ENCODE results near the gene DOCK7. TPM values are rescaled to one million over a fixed set of nuclear protein-coding genes. Genes with fewer than 3 reads are reported as not detected.
"Not testable (repeated sequence)": the region's sequence is repeated elsewhere in the genome, so short reads cannot be mapped to it uniquely, and the experiment has no call there.

Gene DOCK7
- total RNA-seq, 1 donor from 2014 or later: 47.1 TPM

DNA sequence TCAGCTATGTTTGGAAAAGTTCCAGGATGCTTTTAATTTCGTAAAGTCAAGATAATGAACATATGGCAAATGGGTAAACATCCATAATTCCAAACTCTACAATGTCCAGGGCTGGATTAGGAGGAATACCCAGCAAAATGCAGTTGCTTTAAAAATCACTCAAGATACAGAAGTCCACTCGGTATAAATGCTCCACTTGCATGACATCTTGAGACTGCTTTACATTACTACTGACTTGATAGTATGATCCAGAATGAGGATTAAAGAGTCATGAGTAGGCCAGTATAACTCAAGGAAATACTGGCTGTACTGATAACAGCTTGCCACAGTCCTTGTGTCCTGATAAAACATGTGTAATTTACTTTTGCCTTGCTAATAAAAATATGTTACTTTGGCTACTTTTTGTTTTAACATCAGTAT is 149.1 kb downstream of the DOCK7 start:
- DNase-seq (ENCODE audit: low spot score): no peak

GRCh38 chr1:62536865-62537264 is 151.3 kb downstream of the DOCK7 start:
- no peak for DNase-seq (ENCODE audit: low spot score)

GRCh38 chr1:62530516-62531154 is 157.6 kb downstream of the DOCK7 start:
- DNase-seq (ENCODE audit: low spot score): no peak

DNA sequence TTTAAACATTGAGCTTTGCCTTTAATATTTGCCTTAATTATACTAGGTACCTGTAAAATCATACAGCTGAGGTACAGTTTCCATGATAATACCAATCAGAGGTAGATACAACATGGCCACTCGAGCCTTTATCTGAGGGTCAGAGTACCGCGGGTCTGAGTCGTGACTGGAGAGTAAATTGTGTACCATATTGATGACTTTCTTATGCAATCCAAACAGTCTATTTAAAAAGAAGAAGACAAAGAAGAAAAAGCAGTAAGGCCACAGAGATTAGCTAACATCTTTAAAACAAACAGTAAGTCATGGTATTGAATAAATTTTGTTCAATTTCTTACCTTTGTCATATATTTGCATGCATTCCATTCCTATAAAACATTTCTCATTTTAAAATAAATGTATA is 159.0 kb downstream of the DOCK7 start:
- no peak for DNase-seq (ENCODE audit: low spot score)

GRCh38 chr1:62528015-62528414 is 160.2 kb downstream of the DOCK7 start:
- DNase-seq (ENCODE audit: low spot score): no peak

GRCh38 chr1:62527346-62527745 is 160.8 kb downstream of the DOCK7 start:
- DNase-seq (ENCODE audit: low spot score): not testable (repeated sequence)

- DNase-seq (ENCODE audit: low spot score): no peak
These were observed 164.3 kb downstream of the DOCK7 start for GRCh38 chr1:62523860-62524259.

- DNase-seq (ENCODE audit: low spot score): no peak
These were observed 171.6 kb downstream of the DOCK7 start for GRCh38 chr1:62516600-62516999.

GRCh38 chr1:62514746-62515423 is 173.3 kb downstream of the DOCK7 start:
- no peak for DNase-seq (ENCODE audit: low spot score)

DNA sequence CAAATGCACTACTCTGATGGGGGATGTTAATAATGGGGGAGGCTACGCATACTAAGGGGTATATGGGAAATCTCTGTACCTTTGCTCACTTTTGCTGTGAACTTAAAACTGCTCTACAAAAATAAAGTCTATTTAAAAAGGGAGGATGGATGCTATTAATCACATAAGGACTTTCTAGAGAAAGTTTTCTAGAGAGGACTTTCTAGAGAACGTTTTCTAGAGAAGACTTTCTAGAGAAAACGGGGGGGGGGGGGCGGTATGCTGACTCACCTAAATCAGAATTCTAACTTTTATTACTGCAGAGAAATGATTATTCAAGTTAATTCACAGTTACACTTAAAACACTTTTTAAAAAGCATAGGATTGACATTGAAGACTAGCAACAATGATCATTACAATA is 175.2 kb downstream of the DOCK7 start:
- no peak for DNase-seq (ENCODE audit: low spot score)

DNA sequence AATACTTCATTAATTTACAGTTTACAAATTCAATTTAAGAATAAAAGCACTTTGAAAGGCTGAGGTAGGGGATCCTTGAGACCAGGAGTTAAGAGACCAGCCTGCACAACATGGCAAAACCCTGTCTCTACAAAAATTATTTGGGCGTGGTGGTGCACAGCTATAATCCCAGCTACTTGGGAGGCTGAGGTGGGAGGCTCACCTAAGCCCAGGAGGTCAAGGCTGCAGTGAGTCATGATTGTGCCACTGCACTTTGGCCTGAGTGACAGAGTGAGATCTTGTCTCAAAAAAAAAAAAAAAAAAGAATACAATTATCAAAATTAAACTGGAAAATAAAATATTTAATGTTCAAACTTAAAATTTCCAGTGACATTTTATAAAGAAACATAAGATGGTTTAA is 179.2 kb downstream of the DOCK7 start:
- DNase-seq (ENCODE audit: low spot score): no peak

GRCh38 chr1:62508187-62508758 is 179.9 kb downstream of the DOCK7 start:
- DNase-seq (ENCODE audit: low spot score): no peak

DNA sequence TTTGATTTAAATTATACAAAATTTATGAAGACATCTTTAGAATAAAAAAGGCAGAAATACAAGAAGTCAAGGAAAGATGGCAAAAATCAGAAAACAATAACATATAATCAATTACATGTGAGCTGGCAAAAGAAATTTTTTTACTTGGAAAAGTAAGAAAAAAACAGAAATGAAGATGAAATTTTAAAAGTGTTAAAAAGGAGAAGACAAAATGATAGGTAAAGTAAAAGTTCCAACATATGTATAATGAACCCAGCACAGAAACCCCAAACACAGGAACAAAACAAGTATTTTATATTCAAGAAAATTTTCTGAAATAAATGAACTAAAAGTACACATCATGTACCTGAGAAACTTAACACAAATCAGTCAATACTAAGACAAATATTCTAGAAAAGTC is 188.0 kb downstream of the DOCK7 start:
- no peak for DNase-seq (ENCODE audit: low spot score)

GRCh38 chr1:62494137-62494536 is 194.0 kb downstream of the DOCK7 start:
- no peak for DNase-seq (ENCODE audit: low spot score)

- DNase-seq (ENCODE audit: low spot score): no peak
These were observed 194.5 kb downstream of the DOCK7 start for GRCh38 chr1:62493656-62494055.

- DNase-seq (ENCODE audit: low spot score): no peak
These were observed 195.7 kb downstream of the DOCK7 start for GRCh38 chr1:62492521-62492920.

DNA sequence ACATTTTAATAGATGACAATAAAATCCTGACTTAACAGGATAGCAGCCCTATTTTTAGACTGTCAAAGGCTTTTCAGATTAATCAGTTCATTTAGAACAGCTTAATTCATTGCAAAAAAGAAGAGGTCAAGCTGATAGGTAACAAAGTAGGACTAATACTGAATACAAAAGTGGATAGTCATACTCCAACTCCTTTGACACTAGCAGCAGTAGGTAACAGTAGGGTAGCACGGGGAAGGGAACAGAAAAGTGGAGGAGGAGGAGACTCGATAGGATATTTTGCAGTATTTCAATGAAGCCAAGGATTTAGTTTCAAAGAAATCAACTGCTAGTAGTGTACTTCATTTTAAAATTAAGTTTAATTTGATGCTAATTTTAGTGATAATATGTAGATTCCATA is 200.2 kb downstream of the DOCK7 start:
- DNase-seq (ENCODE audit: low spot score): no peak

GRCh38 chr1:62484824-62485468 is 203.2 kb downstream of the DOCK7 start:
- DNase-seq (ENCODE audit: low spot score): no peak

GRCh38 chr1:62481681-62482080 is 206.5 kb downstream of the DOCK7 start:
- DNase-seq (ENCODE audit: low spot score): no peak

DNA sequence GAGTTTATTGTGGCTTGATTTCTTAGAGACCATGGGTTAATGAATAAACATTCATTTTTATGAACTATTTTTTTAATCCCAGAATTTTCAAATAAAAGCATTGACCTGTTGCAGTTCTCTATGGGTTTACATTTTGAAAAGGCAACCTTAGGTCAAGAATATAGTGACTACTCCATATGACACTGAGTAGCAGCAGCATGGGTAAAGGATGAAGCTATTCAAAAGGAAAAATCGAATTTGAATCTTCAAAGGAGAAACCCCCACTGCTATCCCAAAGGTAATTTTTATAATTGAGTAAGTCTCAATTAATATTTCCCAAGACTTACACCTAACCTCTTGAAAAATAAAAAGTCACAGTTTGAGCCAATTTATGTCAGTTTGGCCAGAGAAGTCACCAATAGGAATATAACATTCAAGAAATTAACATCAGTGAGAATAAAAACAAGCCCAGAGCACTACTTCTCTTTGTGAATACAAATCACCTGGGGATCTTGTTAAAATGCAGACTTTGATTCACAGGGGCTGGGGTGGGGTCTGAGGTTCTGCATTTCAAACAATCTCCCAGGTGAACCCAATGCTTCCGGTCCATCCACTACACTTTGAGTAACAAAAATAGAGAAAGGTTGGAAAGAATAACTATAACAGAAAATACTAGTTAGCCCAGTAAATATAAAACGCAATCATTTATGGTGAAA is 211.5 kb downstream of the DOCK7 start:
- no peak for DNase-seq (ENCODE audit: low spot score)

- no peak for DNase-seq (ENCODE audit: low spot score)
These were observed 221.1 kb downstream of the DOCK7 start for GRCh38 chr1:62467092-62467491.

DNA sequence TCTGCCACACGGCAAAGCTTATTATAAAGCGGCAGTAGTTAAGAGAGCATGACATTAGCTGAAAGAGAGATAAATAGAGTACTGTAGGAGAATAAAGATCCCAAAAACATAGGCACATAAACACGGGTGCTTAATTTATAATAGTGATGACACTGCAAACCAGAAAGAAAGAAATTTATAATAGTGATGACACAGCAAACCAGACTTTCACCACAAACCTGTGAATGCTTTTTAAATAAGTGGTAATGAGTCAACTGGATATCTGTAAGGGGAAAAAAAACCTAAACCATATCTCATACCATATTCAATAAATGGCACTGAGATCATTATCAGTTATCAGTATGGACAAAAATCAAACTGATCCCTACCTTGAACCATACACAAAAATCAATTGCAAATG is 225.8 kb downstream of the DOCK7 start:
- no peak for DNase-seq (ENCODE audit: low spot score)
